Naive thymus-derived CD4-positive, alpha-beta T cell (primary cell): ENCODE measurements around the gene HBG2. TPM values are rescaled to one million over a fixed set of nuclear protein-coding genes. Genes with fewer than 3 reads are reported as not detected.

Experiments used
- ATAC-seq: fragments of 150-1000 bp; cut with Tn5 transposase; 2 replicates; pipeline ENCODE4 v1.10.0; 2021; ENCODE audit warnings: mild to moderate bottlenecking, moderate library complexity
- CTCF ChIA-PET: fragments of 350-600 bp; sonication (Branson Sonifier 250); formaldehyde crosslinking; loops from one replicate; lab custom pipeline; 2021; ENCODE audit warnings: antibody characterized with exemption; lab: Charles Lee
- POLR2A ChIA-PET: fragments of 350-600 bp; sonication (Branson Sonifier 250); formaldehyde crosslinking; loops from one replicate; lab custom pipeline; 2021; ENCODE audit warnings: antibody characterized with exemption, inconsistent platforms; lab: Charles Lee
- DNase-seq, 9 donors: peaks; one replicate each; pipeline versions ENCODE4 v3.0.0 to v3.0.0-alpha.2; 2020 to 2022; ENCODE audit warnings: mixed read lengths in 1 of 9
- H3K27ac ChIP-seq: one replicate; pipeline ENCODE4 v1.7.0; 2013; ENCODE audit warnings: mild to moderate bottlenecking, low read depth, low read length, moderate library complexity
- H3K27me3 ChIP-seq, 2 donors: one replicate each; pipeline ENCODE4 v1.7.0; 2013; ENCODE audit warnings: low read length in 2 of 2, mild to moderate bottlenecking in 2 of 2, moderate library complexity in 2 of 2; ENCODE audit not compliant: control insufficient read depth in 2 of 2, insufficient read depth in 2 of 2
- H3K36me3 ChIP-seq, 3 experiments: 1 replicate in 2 of 3; 2 replicates in 1 of 3; pipeline ENCODE4 v1.7.0; 2013; ENCODE audit warnings: low read length in 3 of 3, mild to moderate bottlenecking in 3 of 3, moderate library complexity in 1 of 3; ENCODE audit not compliant: insufficient read depth in 3 of 3, control insufficient read depth in 2 of 3
- H3K4me1 ChIP-seq, 2 donors: one replicate each; pipeline ENCODE4 v1.7.0; 2013; ENCODE audit warnings: low read length in 2 of 2, mild to moderate bottlenecking in 2 of 2, moderate library complexity in 1 of 2; ENCODE audit not compliant: control insufficient read depth in 2 of 2, insufficient read depth in 2 of 2
- H3K4me3 ChIP-seq: 2 replicates; pipeline ENCODE4 v1.7.0; 2013; ENCODE audit warnings: mild to moderate bottlenecking, low read length
- H3K9me3 ChIP-seq, 3 experiments: 1 replicate in 2 of 3; 2 replicates in 1 of 3; pipeline ENCODE4 v1.7.0; 2013; ENCODE audit warnings: low read length in 3 of 3; ENCODE audit not compliant: control insufficient read depth in 2 of 3
- H3K27ac Mint-ChIP-seq, 9 donors: one replicate each; pipeline ENCODE4 v1.8.0; 2020 to 2022; ENCODE audit warnings: mixed read lengths in 9 of 9, mild to moderate bottlenecking in 8 of 9, moderate library complexity in 5 of 9, inconsistent platforms in 2 of 9
- H3K27me3 Mint-ChIP-seq, 5 donors: one replicate each; pipeline ENCODE4 v1.8.0; 2021 to 2022; ENCODE audit warnings: mixed read lengths in 5 of 5, mild to moderate bottlenecking in 1 of 5
- H3K36me3 Mint-ChIP-seq, 5 donors: one replicate each; pipeline ENCODE4 v1.8.0; 2020 to 2022; ENCODE audit warnings: mixed read lengths in 5 of 5, mild to moderate bottlenecking in 3 of 5, inconsistent platforms in 1 of 5
- H3K4me1 Mint-ChIP-seq, 7 donors: one replicate each; pipeline ENCODE4 v1.8.0; 2020 to 2022; ENCODE audit warnings: mixed read lengths in 7 of 7, mild to moderate bottlenecking in 3 of 7, inconsistent platforms in 1 of 7
- H3K4me3 Mint-ChIP-seq, 10 donors: one replicate each; pipeline ENCODE4 v1.8.0; 2020 to 2022; ENCODE audit warnings: mild to moderate bottlenecking in 10 of 10, mixed read lengths in 10 of 10, moderate library complexity in 6 of 10, inconsistent platforms in 2 of 10
- H3K9me3 Mint-ChIP-seq, 11 donors: one replicate each; pipeline ENCODE4 v1.8.0; 2020 to 2022; ENCODE audit warnings: mixed read lengths in 11 of 11, mild to moderate bottlenecking in 4 of 11, inconsistent platforms in 1 of 11, moderate library complexity in 1 of 11
- intact Hi-C, 2 donors: fragments of 100-400 bp; cut with micrococcal nuclease; formaldehyde crosslinking; loops; one replicate each; pipeline ENCODE4 v1.15.1; 2023
- polyA plus RNA-seq, 2 donors: library from polyadenylated mRNA; unstranded; fragments of 300-500 nt; fragmentation: Illumina TruSeq; gene quantifications; one replicate each; pipeline ENCODE4 v1.2.3, GENCODE V29; 2021
- total RNA-seq, 6 experiments: library from RNA in 5 of 6; stranded (reverse) in 5 of 6; gene quantifications; 1 replicate in 5 of 6; 2 replicates in 1 of 6; pipeline ENCODE4 v1.2.3 and lab custom pipeline; 2021 to 2026

Gene HBG2
- total and polyA plus RNA-seq, 7 experiments from 2014 or later: not detected

- Mint-ChIP-seq H3K27me3 (peaks cover 0 to 13% (median 8%) of the 10 kb centered on the region in 5 donors), H3K36me3 (no peaks in the 10 kb centered on the region), H3K27ac (no peak overlapping the region), H3K4me3 (no peak overlapping the region), H3K9me3 (no peaks in the 10 kb centered on the region), H3K4me1 (peaks cover 0 to 4% (median 0%) of the 10 kb centered on the region in 7 donors)
- Histone ChIP-seq H3K27me3 (no peaks in the 10 kb centered on the region), H3K27ac (no peak overlapping the region), H3K9me3 (no peaks in the 10 kb centered on the region), H3K36me3 (no peaks in the 10 kb centered on the region), H3K4me1 (no peaks in the 10 kb centered on the region), H3K4me3 (no peak overlapping the region)
- intact Hi-C loops: no loop called here
- ChIA-PET POLR2A (no interaction called here), CTCF (no interaction called here)
- no peak for DNase-seq
- ATAC-seq: no peak
Measured at GRCh38 chr11:5229356-5229755, 25.2 kb downstream of the HBG2 start.

- DNase-seq (no peak), ATAC-seq (no peak)
- H3K36me3 ChIP-seq: no peaks in the 10 kb centered on the region
- ChIA-PET CTCF (no interaction called here), POLR2A (no interaction called here)
- Mint-ChIP-seq H3K9me3 (peaks cover 0 to 3% (median 0%) of the 10 kb centered on the region in 11 donors), H3K36me3 (no peaks in the 10 kb centered on the region), H3K27me3 (peaks cover 0 to 17% (median 8%) of the 10 kb centered on the region in 5 donors), H3K4me3 (no peak overlapping the region), H3K27ac (no peak overlapping the region), H3K4me1 (no peaks in the 10 kb centered on the region)
- intact Hi-C loops: no loop called here
- H3K4me1 ChIP-seq: no peaks in the 10 kb centered on the region
- H3K27ac ChIP-seq: no peak overlapping the region
- H3K27me3 ChIP-seq: no peaks in the 10 kb centered on the region
- no peak overlapping the region for H3K4me3 ChIP-seq
- H3K9me3 ChIP-seq: no peaks in the 10 kb centered on the region
Measured at GRCh38 chr11:5228124-5228523, 26.5 kb downstream of the HBG2 start.

GRCh38 chr11:5227681-5228080 is 26.9 kb downstream of the HBG2 start:
- POLR2A ChIA-PET: no interaction called here
- Histone ChIP-seq H3K36me3 (no peaks in the 10 kb centered on the region), H3K9me3 (no peaks in the 10 kb centered on the region), H3K4me3 (no peak overlapping the region), H3K4me1 (no peaks in the 10 kb centered on the region), H3K27ac (no peak overlapping the region), H3K27me3 (no peaks in the 10 kb centered on the region)
- CTCF ChIA-PET: no interaction called here
- DNase-seq (no peak), ATAC-seq (no peak)
- H3K4me1 Mint-ChIP-seq: no peaks in the 10 kb centered on the region
- intact Hi-C loops: no loop called here
- H3K36me3 Mint-ChIP-seq: no peaks in the 10 kb centered on the region
- peaks cover 0 to 3% (median 0%) of the 10 kb centered on the region in 11 donors for H3K9me3 Mint-ChIP-seq
- H3K4me3 Mint-ChIP-seq: no peak overlapping the region
- peaks cover 0 to 17% (median 8%) of the 10 kb centered on the region in 5 donors for H3K27me3 Mint-ChIP-seq
- no peak overlapping the region for H3K27ac Mint-ChIP-seq

GRCh38 chr11:5226732-5227310 is 27.8 kb downstream of the HBG2 start, which contains the start of gene HBB:
HBB (minus strand) TSS chr11:5227071; CDS start chr11:5227021, 50 bp downstream.
- Mint-ChIP-seq H3K9me3 (peaks cover 0 to 8% (median 0%) of the 10 kb centered on the region in 11 donors), H3K27me3 (peaks cover 0 to 17% (median 5%) of the 10 kb centered on the region in 5 donors), H3K27ac (no peak within 1 kb of the TSS), H3K36me3 (no peaks in the 10 kb centered on the region), H3K4me1 (no peaks in the 10 kb centered on the region), H3K4me3 (no peak within 1 kb of the TSS)
- ATAC-seq (no peak), DNase-seq (no peak)
- Histone ChIP-seq H3K9me3 (no peaks in the 10 kb centered on the region), H3K4me3 (no peak within 1 kb of the TSS), H3K4me1 (no peaks in the 10 kb centered on the region), H3K36me3 (no peaks in the 10 kb centered on the region), H3K27me3 (no peaks in the 10 kb centered on the region), H3K27ac (no peak within 1 kb of the TSS)
- ChIA-PET POLR2A (no interaction called here), CTCF (no interaction called here)
- intact Hi-C loops: no loop called here

GRCh38 chr11:5225480-5225871 is 29.1 kb downstream of the HBG2 start:
- DNase-seq (no peak), ATAC-seq (no peak)
- H3K27ac ChIP-seq: no peak overlapping the region
- ChIA-PET CTCF (no interaction called here), POLR2A (no interaction called here)
- H3K27ac Mint-ChIP-seq: no peak overlapping the region
- H3K9me3 ChIP-seq: no peaks in the 10 kb centered on the region
- H3K9me3 Mint-ChIP-seq: peaks cover 0 to 14% (median 0%) of the 10 kb centered on the region in 11 donors
- intact Hi-C loops: no loop called here
- no peaks in the 10 kb centered on the region for H3K27me3 ChIP-seq
- no peaks in the 10 kb centered on the region for H3K4me1 ChIP-seq
- no peak overlapping the region for H3K4me3 Mint-ChIP-seq
- H3K36me3 ChIP-seq: no peaks in the 10 kb centered on the region
- no peak overlapping the region for H3K4me3 ChIP-seq
- no peaks in the 10 kb centered on the region for H3K36me3 Mint-ChIP-seq
- no peaks in the 10 kb centered on the region for H3K4me1 Mint-ChIP-seq
- H3K27me3 Mint-ChIP-seq: peaks cover 0 to 17% (median 5%) of the 10 kb centered on the region in 5 donors

GRCh38 chr11:5224538-5225479 is 29.8 kb downstream of the HBG2 start:
- intact Hi-C loops: no loop called here
- no peak overlapping the region for H3K4me3 ChIP-seq
- H3K4me1 ChIP-seq: no peaks in the 10 kb centered on the region
- DNase-seq: no peak
- Mint-ChIP-seq H3K9me3 (peaks cover 0 to 16% (median 0%) of the 10 kb centered on the region in 11 donors), H3K36me3 (no peaks in the 10 kb centered on the region), H3K27me3 (peaks cover 0 to 17% (median 5%) of the 10 kb centered on the region in 5 donors), H3K27ac (no peak overlapping the region), H3K4me1 (no peaks in the 10 kb centered on the region), H3K4me3 (no peak overlapping the region)
- CTCF ChIA-PET: no interaction called here
- H3K27ac ChIP-seq: no peak overlapping the region
- H3K27me3 ChIP-seq: no peaks in the 10 kb centered on the region
- POLR2A ChIA-PET: no interaction called here
- no peaks in the 10 kb centered on the region for H3K36me3 ChIP-seq
- ATAC-seq: no peak
- no peaks in the 10 kb centered on the region for H3K9me3 ChIP-seq
